HG03039 (cell line): ENCODE data around the gene CNGB1.
"Not testable (repeated sequence)": the region's sequence is repeated elsewhere in the genome, so short reads cannot be mapped to it uniquely, and the experiment has no call there.

ENCODE experiments used
- ATAC-seq: cut with Tn5 transposase; IDR thresholded peaks from one replicate; pipeline ENCODE4 v1.9.1; 2021; ENCODE audit warnings: mild to moderate bottlenecking, moderate library complexity; ENCODE audit not compliant: unreplicated experiment

Gene CNGB1

GRCh38 chr16:57892447-57893096 lies 78.4 kb downstream of the CNGB1 start:
- ATAC-seq = no peak

- ATAC-seq = no peak
Measured at GRCh38 chr16:57892041-57892440, 78.9 kb downstream of the CNGB1 start.

- ATAC-seq = no peak
Measured at GRCh38 chr16:57890752-57891111, 80.2 kb downstream of the CNGB1 start.

- no peak for ATAC-seq
Measured at GRCh38 chr16:57889960-57890751, 80.8 kb downstream of the CNGB1 start.

GRCh38 chr16:57889522-57889921 lies 81.4 kb downstream of the CNGB1 start:
- no peak for ATAC-seq

GRCh38 chr16:57889111-57889510 lies 81.8 kb downstream of the CNGB1 start:
- no peak for ATAC-seq

- no peak for ATAC-seq
Measured at GRCh38 chr16:57888128-57888527, 82.8 kb downstream of the CNGB1 start.

GRCh38 chr16:57887711-57888110 lies 83.2 kb downstream of the CNGB1 start:
- no peak for ATAC-seq

- no peak for ATAC-seq
Measured at GRCh38 chr16:57886427-57886826, 84.5 kb downstream of the CNGB1 start.

GRCh38 chr16:57884655-57885133 lies 86.2 kb downstream of the CNGB1 start:
- ATAC-seq = no peak

GRCh38 chr16:57883953-57884654 lies 86.8 kb downstream of the CNGB1 start:
- no peak for ATAC-seq

GRCh38 chr16:57883480-57883879 lies 87.4 kb downstream of the CNGB1 start:
- no peak for ATAC-seq

- no peak for ATAC-seq
Measured at GRCh38 chr16:57882792-57883191, 88.1 kb downstream of the CNGB1 start.

- ATAC-seq = no peak
Measured at GRCh38 chr16:57882206-57882605, 88.7 kb downstream of the CNGB1 start.

GRCh38 chr16:57878586-57878985 lies 92.3 kb downstream of the CNGB1 start:
- no peak for ATAC-seq

GRCh38 chr16:57876210-57876609 lies 94.7 kb downstream of the CNGB1 start:
- no peak for ATAC-seq

GRCh38 chr16:57875347-57875746 lies 95.6 kb downstream of the CNGB1 start:
- no peak for ATAC-seq

- ATAC-seq = no peak
Measured at GRCh38 chr16:57873218-57873617, 97.7 kb downstream of the CNGB1 start.

GRCh38 chr16:57872764-57873163 lies 98.2 kb downstream of the CNGB1 start:
- not testable (repeated sequence) for ATAC-seq

GRCh38 chr16:57871456-57871855 lies 99.5 kb downstream of the CNGB1 start:
- no peak for ATAC-seq

GRCh38 chr16:57870753-57871454 lies 100.0 kb downstream of the CNGB1 start:
- no peak for ATAC-seq
